Osteocyte (in vitro differentiated cells): ENCODE data around the gene ZBTB32. TPM values are rescaled to one million over a fixed set of nuclear protein-coding genes. Genes with fewer than 3 reads are reported as not detected.
A peak's percentile ranks its signal among the peaks of the same experiment; 100 is the strongest.

Source experiments
- DNase-seq: peaks from one replicate; pipeline ENCODE4 v3.0.0; 2021; ENCODE audit warnings: mixed read lengths; ENCODE audit not compliant: unreplicated experiment; ENCODE audit errors: extremely low spot score
- H3K27ac Mint-ChIP-seq: one replicate; pipeline ENCODE4 v1.8.0; 2021; ENCODE audit warnings: mild to moderate bottlenecking, mixed read lengths; ENCODE audit not compliant: unreplicated experiment
- H3K27me3 Mint-ChIP-seq: one replicate; pipeline ENCODE4 v1.8.0; 2021; ENCODE audit warnings: mixed read lengths; ENCODE audit not compliant: unreplicated experiment
- H3K36me3 Mint-ChIP-seq: one replicate; pipeline ENCODE4 v1.8.0; 2021; ENCODE audit warnings: mixed read lengths; ENCODE audit not compliant: unreplicated experiment
- H3K4me1 Mint-ChIP-seq: one replicate; pipeline ENCODE4 v1.8.0; 2021; ENCODE audit warnings: mixed read lengths; ENCODE audit not compliant: unreplicated experiment
- H3K4me3 Mint-ChIP-seq: one replicate; pipeline ENCODE4 v1.8.0; 2021; ENCODE audit warnings: mild to moderate bottlenecking, moderate library complexity, mixed read lengths; ENCODE audit not compliant: unreplicated experiment
- H3K9me3 Mint-ChIP-seq: one replicate; pipeline ENCODE4 v1.8.0; 2021; ENCODE audit warnings: mixed read lengths; ENCODE audit not compliant: unreplicated experiment
- total RNA-seq: library from RNA; stranded (reverse); gene quantifications from 2 replicates; pipeline ENCODE4 v1.2.1, GENCODE V29; 2021
- TF ChIP-seq, protein P1 (sequence below): fragments of 200-600 bp; sonication (generic); IDR thresholded peaks from 2 replicates; pipeline ENCODE4 v1.5.0; 2021; ENCODE audit warnings: antibody characterized with exemption, mild to moderate bottlenecking, moderate library complexity

The ZBTB32 gene
- total RNA-seq, 1 donor from 2014 or later, result not detected

DNA sequence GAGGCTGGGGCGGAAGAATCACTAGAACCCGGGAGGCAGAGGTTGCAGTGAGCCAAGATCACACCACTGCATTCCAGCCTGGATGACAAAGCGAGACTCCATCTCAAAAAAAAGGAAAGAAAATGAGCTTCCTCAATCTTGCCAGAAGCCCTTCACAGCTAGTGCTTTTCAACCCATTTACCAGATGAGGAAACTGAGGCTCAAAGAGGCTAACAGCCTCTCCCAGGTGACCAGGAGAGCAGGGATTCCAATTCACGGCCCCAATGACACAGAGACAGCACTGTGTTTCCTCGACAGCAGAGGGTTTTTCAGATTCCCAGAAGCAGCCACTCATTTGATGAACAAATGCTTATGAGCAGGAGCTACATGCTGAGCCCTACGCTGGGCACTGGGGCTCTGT is 34.8 kb upstream of the ZBTB32 start:
- Mint-ChIP-seq H3K9me3 (no peaks in the 10 kb centered on the region), H3K27me3 (peaks cover 15% of the 10 kb centered on the region)

DNA sequence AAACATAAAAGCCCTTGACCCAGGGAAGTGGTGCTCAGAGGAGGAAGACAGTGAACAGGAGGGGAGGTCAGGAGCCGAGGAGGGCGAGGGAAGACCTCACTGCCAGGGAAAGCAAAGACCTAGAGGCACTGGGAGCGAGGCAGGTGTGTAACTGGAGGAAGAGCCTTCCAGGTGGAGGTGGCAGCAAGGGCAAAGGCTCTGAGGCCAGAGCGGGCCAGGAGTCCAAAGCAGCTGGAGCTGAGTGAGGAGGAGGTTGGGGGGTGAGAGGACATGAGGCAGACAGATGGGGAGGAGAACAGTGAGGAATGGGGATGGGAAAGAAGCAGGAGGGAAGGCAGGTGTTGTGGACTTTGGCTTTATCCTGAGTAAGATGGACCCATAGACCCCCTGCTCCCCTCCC is 34.4 kb upstream of the ZBTB32 start:
- H3K36me3 Mint-ChIP-seq, result no peaks in the 10 kb centered on the region
- no peak overlapping the region for H3K27ac Mint-ChIP-seq
- H3K27me3 Mint-ChIP-seq, result peaks cover 15% of the 10 kb centered on the region
- no peaks in the 10 kb centered on the region for H3K9me3 Mint-ChIP-seq
- TF ChIP-seq, protein P1, sequence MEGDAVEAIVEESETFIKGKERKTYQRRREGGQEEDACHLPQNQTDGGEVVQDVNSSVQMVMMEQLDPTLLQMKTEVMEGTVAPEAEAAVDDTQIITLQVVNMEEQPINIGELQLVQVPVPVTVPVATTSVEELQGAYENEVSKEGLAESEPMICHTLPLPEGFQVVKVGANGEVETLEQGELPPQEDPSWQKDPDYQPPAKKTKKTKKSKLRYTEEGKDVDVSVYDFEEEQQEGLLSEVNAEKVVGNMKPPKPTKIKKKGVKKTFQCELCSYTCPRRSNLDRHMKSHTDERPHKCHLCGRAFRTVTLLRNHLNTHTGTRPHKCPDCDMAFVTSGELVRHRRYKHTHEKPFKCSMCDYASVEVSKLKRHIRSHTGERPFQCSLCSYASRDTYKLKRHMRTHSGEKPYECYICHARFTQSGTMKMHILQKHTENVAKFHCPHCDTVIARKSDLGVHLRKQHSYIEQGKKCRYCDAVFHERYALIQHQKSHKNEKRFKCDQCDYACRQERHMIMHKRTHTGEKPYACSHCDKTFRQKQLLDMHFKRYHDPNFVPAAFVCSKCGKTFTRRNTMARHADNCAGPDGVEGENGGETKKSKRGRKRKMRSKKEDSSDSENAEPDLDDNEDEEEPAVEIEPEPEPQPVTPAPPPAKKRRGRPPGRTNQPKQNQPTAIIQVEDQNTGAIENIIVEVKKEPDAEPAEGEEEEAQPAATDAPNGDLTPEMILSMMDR, result no peak
- DNase-seq, result no peak
- peaks cover 8% of the 10 kb centered on the region for H3K4me1 Mint-ChIP-seq
- H3K4me3 Mint-ChIP-seq, result no peak overlapping the region

More for the DNA sequence above, 34.8 kb upstream of the ZBTB32 start:
- TF ChIP-seq, protein P1, result no peak
- no peak overlapping the region for H3K4me3 Mint-ChIP-seq
- no peaks in the 10 kb centered on the region for H3K36me3 Mint-ChIP-seq
- DNase-seq, result no peak
- H3K4me1 Mint-ChIP-seq, result peaks cover 8% of the 10 kb centered on the region
- H3K27ac Mint-ChIP-seq, result no peak overlapping the region

DNA sequence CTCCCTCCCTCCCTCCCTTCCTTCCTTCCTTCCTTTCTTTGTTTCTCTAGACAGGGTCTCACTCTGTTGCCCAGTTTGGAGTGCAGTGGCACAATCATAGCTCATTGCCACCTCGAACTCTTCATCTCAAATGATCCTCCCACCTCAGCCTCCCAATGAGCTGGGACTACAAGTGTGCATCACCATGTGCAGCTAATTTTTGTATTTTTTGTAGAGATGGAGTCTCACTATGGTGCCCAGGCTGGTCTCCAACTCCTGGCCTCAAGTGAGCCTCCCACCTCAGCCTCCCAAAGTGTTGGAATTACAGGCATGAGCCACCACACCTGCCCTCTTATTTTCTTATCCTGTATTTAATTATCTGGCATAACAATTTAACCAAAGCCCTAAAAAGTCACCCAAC is 33.7 kb upstream of the ZBTB32 start:
- Mint-ChIP-seq H3K9me3 (no peaks in the 10 kb centered on the region), H3K4me1 (peaks cover 8% of the 10 kb centered on the region), H3K27ac (no peak overlapping the region), H3K27me3 (peaks cover 16% of the 10 kb centered on the region), H3K36me3 (no peaks in the 10 kb centered on the region), H3K4me3 (no peak overlapping the region)
- no peak for DNase-seq
- TF ChIP-seq, protein P1, result no peak

DNA sequence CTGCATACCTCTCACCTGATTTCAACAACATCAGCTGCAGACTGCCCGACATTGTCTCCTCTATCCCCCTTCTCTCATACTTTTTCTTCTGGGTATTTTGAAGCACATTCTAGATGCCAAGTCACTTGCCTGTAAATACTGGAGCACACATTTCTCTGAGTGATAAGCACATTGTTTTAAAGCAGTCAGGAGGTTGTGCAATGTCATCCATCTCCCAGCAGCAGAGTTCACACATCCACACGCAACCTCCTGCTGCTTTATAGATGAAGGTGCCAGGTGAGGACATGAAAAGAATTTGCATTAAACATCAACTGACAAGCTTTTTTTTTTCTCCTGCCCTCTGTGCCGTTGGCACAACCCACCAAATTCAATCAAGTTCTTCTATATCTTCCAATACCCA is 32.5 kb upstream of the ZBTB32 start:
- no peak for DNase-seq
- Mint-ChIP-seq H3K27me3 (peaks cover 18% of the 10 kb centered on the region), H3K27ac (no peak overlapping the region)

DNA sequence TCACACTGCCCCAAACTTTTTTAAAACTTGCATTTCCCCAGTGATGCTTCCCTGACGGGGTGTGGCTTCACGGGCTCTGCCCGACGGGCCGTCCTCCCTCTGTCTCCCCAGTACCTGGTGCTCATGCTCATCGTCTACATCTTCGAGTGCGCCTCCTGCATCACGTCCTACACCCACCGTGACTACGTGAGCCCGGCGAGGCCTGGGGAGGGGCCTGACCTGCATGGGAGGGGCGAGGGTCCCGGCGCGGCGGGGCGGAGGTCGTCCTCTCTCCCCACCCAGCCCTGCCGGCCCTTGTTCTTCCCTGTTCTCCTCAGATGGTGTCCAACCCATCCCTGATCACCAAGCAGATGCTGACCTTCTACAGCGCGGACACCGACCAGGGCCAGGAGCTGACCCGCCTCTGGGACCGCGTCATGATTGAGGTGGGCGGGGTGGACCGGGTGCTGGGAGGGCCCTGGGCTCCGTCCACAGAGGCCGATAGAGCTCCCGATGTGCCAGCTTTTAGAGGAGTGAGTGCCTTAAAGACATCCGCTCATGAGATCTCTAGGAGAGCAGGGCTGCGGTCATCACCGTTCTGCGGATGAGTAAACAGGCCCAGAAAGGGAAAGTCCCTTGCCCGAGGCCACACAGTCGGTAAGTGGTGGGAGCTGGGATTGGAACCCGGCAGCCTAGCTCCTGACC is 31.1 kb upstream of the ZBTB32 start:
- H3K36me3 Mint-ChIP-seq, result no peaks in the 10 kb centered on the region
- peak overlapping the region; percentile 39 for H3K27ac Mint-ChIP-seq

More for the DNA sequence above, 32.5 kb upstream of the ZBTB32 start:
- no peaks in the 10 kb centered on the region for H3K36me3 Mint-ChIP-seq
- H3K4me3 Mint-ChIP-seq, result no peak overlapping the region
- peaks cover 8% of the 10 kb centered on the region for H3K4me1 Mint-ChIP-seq
- no peaks in the 10 kb centered on the region for H3K9me3 Mint-ChIP-seq
- TF ChIP-seq, protein P1, result no peak

More for the DNA sequence above, 31.1 kb upstream of the ZBTB32 start:
- Mint-ChIP-seq H3K9me3 (no peaks in the 10 kb centered on the region), H3K27me3 (peaks cover 18% of the 10 kb centered on the region), H3K4me3 (peak overlapping the region; percentile 73), H3K4me1 (peaks cover 8% of the 10 kb centered on the region)
- TF ChIP-seq, protein P1, result no peak
- DNase-seq, result no peak
